ENCODE data around the gene MRPL47. TPM values are rescaled to one million over a fixed set of nuclear protein-coding genes. Genes with fewer than 3 reads are reported as not detected.

MRPL47 gene
- total RNA-seq, 2 donors from 2014 or later: 22.1 to 28.0 TPM

DNA sequence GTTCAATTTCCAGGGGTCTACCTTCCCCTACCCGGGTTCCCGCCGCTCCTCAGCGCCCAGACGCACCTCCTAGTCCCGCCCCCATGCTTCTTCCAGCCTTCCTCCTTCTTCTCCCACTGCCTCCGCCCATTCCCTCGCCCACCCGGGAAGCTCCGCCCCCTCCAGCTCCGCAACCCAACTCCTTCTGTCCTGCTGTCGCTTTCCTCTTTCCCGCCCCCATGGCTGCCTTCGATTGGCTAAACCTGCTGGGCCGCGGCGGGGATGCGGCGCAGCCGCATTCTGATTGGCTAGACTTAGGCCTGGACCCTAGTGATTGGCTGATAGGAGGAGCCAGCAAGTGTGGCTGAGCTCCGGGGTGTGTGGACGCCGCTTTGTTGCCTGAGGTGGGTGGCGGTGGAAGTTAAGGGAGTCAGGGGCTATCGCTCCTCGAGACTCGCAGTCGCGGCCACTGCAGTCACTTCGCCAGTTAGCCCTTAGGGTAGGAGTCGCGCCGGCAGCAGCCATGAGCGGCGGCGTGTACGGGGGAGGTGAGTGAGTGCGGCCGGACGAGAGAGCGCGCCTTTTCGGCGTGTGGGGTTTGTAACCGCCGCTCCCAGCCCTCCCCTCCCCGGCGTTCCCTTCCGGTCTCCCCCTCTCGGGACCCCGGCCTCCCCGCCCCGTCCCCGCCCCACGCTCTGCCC, 41.7 kb downstream of the MRPL47 start, which contains the start of gene ACTL6A:
Gene ACTL6A, plus strand, starts transcription at position 336 of the 680 bp plus-strand sequence. Its CDS starts 167 bp downstream, at position 503.
- Histone ChIP-seq H3K27ac (peak within 1 kb of the TSS; percentile 67), H3K4me1 (ENCODE audit: control insufficient read depth in 1 of 2, low read depth in 2 of 2) (peaks cover 3 to 6% of the 10 kb centered on the region in 2 donors), H3K36me3 (no peaks in the 10 kb centered on the region), H3K9me3 (no peaks in the 10 kb centered on the region), H3K27me3 (replicated peaks; ENCODE audit: insufficient read depth) (no peaks in the 10 kb centered on the region), H3K4me3 (peak within 1 kb of the TSS; percentile 95)
- ATAC-seq (ENCODE audit: insufficient number of reproducible peaks, low FRiP score, low read depth): peak; percentile 98
- TF ChIP-seq, protein P1, sequence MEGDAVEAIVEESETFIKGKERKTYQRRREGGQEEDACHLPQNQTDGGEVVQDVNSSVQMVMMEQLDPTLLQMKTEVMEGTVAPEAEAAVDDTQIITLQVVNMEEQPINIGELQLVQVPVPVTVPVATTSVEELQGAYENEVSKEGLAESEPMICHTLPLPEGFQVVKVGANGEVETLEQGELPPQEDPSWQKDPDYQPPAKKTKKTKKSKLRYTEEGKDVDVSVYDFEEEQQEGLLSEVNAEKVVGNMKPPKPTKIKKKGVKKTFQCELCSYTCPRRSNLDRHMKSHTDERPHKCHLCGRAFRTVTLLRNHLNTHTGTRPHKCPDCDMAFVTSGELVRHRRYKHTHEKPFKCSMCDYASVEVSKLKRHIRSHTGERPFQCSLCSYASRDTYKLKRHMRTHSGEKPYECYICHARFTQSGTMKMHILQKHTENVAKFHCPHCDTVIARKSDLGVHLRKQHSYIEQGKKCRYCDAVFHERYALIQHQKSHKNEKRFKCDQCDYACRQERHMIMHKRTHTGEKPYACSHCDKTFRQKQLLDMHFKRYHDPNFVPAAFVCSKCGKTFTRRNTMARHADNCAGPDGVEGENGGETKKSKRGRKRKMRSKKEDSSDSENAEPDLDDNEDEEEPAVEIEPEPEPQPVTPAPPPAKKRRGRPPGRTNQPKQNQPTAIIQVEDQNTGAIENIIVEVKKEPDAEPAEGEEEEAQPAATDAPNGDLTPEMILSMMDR (IDR thresholded peaks at IDR 0.05): no peak
- DNase-seq (ENCODE audit: low spot score): peak; percentile 99

DNA sequence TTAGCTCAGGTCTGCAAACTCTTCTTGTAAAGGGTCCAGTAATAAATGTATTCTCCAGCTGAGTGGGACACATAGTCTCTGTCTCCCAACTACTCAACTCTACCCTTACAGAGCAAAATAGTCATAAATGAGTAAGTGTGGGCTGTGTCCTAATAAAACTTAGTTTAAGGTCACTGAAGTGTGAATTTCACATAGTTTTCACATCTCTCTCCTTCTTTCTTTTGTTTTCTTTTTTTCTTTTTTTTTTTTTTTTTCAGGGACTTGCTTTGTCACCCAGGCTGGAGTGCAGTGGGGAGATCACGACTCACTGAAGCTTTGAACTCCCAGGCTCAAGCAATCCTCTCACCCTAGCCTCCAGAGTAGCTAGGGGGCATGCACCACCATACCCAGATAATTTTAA, 43.6 kb downstream of the MRPL47 start:
- DNase-seq (ENCODE audit: low spot score) (no peak), ATAC-seq (ENCODE audit: insufficient number of reproducible peaks, low FRiP score, low read depth) (no peak)
- no peak overlapping the region for H3K4me3 ChIP-seq
- no peak overlapping the region for H3K27ac ChIP-seq
- peaks cover 3 to 6% of the 10 kb centered on the region in 2 donors for H3K4me1 ChIP-seq (ENCODE audit: control insufficient read depth in 1 of 2, low read depth in 2 of 2)
- TF ChIP-seq, protein P1 (IDR thresholded peaks at IDR 0.05): no peak
- H3K36me3 ChIP-seq: no peaks in the 10 kb centered on the region
- no peaks in the 10 kb centered on the region for H3K9me3 ChIP-seq
- H3K27me3 ChIP-seq (replicated peaks; ENCODE audit: insufficient read depth): no peaks in the 10 kb centered on the region

DNA sequence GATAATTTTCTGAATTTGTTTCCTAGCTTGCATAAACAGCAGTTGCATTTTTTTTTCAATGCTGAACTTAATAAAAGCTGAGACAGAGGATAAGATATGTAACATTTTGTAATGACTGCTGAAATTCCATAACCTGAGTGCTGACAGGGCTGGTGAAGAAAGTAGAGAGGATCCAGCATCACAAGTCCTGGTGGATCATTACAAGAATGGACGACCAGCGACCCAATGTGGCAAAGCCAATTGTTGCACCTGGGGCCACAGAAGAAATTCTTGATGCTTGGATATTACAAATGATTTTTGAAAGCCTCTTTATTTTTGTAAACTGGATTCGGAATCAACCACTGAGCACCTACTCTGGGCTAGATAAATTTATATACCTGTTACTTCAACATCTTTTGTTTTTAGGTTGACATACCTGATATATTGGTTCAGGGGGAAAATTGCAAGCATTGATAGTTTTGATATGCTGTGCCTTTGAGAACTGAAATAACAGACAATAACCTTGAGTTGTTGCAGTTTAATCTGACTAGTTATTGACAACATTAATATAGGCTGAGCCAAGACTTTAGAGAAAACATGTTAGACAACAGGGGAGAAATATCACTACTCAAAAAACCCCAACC, 45.6 kb downstream of the MRPL47 start:
- ATAC-seq (ENCODE audit: insufficient number of reproducible peaks, low FRiP score, low read depth) (no peak), DNase-seq (ENCODE audit: low spot score) (no peak)
- Histone ChIP-seq H3K4me3 (no peak overlapping the region), H3K4me1 (ENCODE audit: control insufficient read depth in 1 of 2, low read depth in 2 of 2) (peaks cover 2% of the 10 kb centered on the region in 2 donors), H3K36me3 (no peaks in the 10 kb centered on the region), H3K9me3 (no peaks in the 10 kb centered on the region), H3K27ac (no peak overlapping the region), H3K27me3 (replicated peaks; ENCODE audit: insufficient read depth) (no peaks in the 10 kb centered on the region)
- TF ChIP-seq, protein P1 (IDR thresholded peaks at IDR 0.05): peak; percentile 65

DNA sequence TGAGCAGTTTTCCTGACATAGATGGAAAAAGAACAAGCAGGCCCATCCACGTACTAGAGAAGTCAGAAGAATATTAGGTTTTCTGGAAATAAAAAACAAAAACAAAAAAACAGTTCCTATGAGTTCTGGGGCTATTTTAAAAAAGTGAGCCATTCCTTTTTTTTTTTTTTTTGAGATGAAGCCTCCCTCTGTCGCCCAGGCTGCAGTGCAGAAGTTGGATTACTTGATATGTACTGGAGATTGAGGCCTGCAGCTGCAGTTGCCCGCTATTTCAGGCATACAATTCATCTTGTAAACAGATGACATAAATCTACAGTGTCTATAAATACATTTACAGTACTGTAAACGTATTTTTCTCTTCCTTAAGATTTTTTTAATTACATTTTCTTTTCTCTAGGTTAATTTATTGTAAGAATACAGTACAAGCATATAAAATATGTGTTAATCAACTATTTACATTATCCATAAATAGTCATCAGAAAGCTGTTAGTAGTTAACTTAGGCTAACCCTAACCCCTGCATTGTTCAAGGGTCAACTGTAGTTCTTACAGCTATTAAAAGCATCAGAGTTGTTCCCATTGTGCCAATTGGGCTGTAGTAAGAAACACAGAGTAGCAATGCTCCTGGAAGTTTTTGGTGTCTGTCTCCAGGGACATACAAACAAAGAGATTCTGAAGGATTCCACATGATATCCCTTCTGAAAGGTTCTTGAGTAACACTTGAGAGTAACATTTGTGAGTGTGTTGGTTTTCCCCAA, 52.9 kb downstream of the MRPL47 start:
- TF ChIP-seq, protein P1 (IDR thresholded peaks at IDR 0.05): no peak
- no peak overlapping the region for H3K27ac ChIP-seq
- H3K4me3 ChIP-seq: no peak overlapping the region
- H3K9me3 ChIP-seq: no peaks in the 10 kb centered on the region
- H3K36me3 ChIP-seq: no peaks in the 10 kb centered on the region
- H3K4me1 ChIP-seq (ENCODE audit: control insufficient read depth in 1 of 2, low read depth in 2 of 2): no peaks in the 10 kb centered on the region
- no peak for ATAC-seq (ENCODE audit: insufficient number of reproducible peaks, low FRiP score, low read depth)
- DNase-seq (ENCODE audit: low spot score): no peak
- H3K27me3 ChIP-seq (replicated peaks; ENCODE audit: insufficient read depth): no peaks in the 10 kb centered on the region

DNA sequence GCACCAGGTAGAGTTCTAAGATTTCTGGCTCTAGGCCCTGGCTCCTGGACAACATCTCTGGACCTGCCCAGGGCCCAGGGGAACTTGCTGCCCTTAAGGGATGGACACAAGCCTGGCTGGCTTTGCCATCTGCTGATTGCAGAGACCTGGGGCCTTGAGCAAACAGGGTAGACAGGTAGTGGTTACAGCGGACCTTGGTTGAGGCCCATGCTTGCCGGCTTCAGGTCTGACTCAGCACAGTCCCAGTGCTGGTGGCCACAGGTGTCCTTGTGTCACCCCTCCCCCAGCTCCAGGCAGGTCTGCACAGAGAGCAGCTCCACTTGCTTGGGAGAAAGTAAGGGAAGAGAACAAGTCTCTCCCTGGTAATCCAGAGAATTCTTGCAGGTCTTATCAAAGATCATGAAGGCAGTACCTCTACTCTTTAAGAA, 57.6 kb downstream of the MRPL47 start:
- Histone ChIP-seq H3K27me3 (replicated peaks; ENCODE audit: insufficient read depth) (no peaks in the 10 kb centered on the region), H3K27ac (no peak overlapping the region), H3K4me1 (ENCODE audit: control insufficient read depth in 1 of 2, low read depth in 2 of 2) (no peaks in the 10 kb centered on the region), H3K36me3 (no peaks in the 10 kb centered on the region), H3K9me3 (no peaks in the 10 kb centered on the region), H3K4me3 (no peak overlapping the region)
- ATAC-seq (ENCODE audit: insufficient number of reproducible peaks, low FRiP score, low read depth) (no peak), DNase-seq (ENCODE audit: low spot score) (no peak)
- TF ChIP-seq, protein P1 (IDR thresholded peaks at IDR 0.05): no peak
